Right atrium auricular region (tissue), 2 donors: Measurements from ENCODE around the gene POMGNT1. TPM values are rescaled to one million over a fixed set of nuclear protein-coding genes. Genes with fewer than 3 reads are reported as not detected.

Experiments used
- DNase-seq: peaks from one replicate; pipeline ENCODE4 v3.0.0-alpha.2; 2019; ENCODE audit warnings: low spot score
- H3K27ac ChIP-seq, 2 donors: fragments of 200-600 bp; sonication (generic); 1 replicate in 1 of 2; 2 replicates in 1 of 2; pipeline ENCODE4 v1.5.1; 2016 to 2019
- H3K27me3 ChIP-seq, 2 donors: fragments of 200-600 bp; sonication (generic); one replicate each; pipeline versions ENCODE4 v1.5.1 to v1.6.0; 2017 to 2019
- H3K36me3 ChIP-seq: fragments of 200-600 bp; sonication (generic); one replicate; pipeline ENCODE4 v1.5.1; 2016
- H3K4me1 ChIP-seq, 2 donors: fragments of 200-600 bp; sonication (generic); one replicate each; pipeline versions ENCODE4 v1.5.1 to v1.6.0; 2017 to 2019
- H3K4me3 ChIP-seq, 2 donors: fragments of 200-600 bp; sonication (generic); 1 replicate in 1 of 2; 2 replicates in 1 of 2; pipeline ENCODE4 v1.5.1; 2017 to 2019; ENCODE audit warnings: mild to moderate bottlenecking in 1 of 2, moderate library complexity in 1 of 2
- H3K9me3 ChIP-seq, 2 donors: fragments of 200-600 bp; sonication (generic); one replicate each; pipeline ENCODE4 v1.5.1; 2019
- total RNA-seq, 2 donors: library from RNA; depleted of rRNA; stranded (reverse); fragments of >200 nt; gene quantifications; one replicate each; pipeline ENCODE4 v1.1.0, GENCODE V29; 2016
- TF ChIP-seq, protein P1 (sequence below), 2 donors: fragments of 200-600 bp; sonication (generic); IDR thresholded peaks; one replicate each; pipeline ENCODE4 v1.5.1; 2019; ENCODE audit warnings: antibody characterized with exemption in 2 of 2

The POMGNT1 gene
- total RNA-seq, 2 donors from 2014 or later: 57.0 to 87.8 TPM

DNA sequence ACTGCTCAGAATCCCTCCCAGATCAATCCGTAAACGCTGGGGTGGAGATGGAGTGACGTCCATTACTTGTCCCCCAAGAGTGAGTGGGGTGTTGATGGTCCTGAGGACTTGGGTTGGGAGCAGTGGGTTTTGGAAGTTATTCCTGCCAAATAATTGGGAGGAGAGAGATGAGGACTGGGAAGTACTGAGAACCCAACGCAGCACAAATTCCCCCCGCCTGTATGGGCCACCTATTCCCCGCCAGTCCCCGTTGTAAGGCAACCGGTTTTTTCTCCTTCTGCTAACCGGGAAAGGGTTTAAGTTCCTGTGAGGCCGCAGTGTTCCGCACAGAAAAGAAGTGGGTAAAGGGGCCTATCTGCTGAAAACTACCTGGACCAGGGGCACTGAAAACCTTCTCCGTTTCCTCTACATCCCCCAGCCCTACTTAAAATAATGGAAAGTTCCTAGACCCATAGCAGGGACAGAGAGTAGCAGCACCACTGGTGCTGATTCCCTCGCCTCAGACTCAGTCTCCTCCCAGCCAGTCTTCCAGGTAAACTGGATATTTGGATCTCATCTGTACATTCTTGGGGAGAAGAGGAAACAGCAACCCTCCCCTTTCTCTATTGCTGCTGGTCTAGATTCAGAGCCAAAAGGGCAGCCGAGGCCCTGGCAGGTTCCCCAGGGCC is 5.6 kb upstream of the POMGNT1 start:
- Histone ChIP-seq H3K9me3 (no peaks in the 10 kb centered on the region), H3K4me1 (peaks cover 0 to 50% of the 10 kb centered on the region in 2 donors), H3K27ac (peak overlapping the region; percentile 85 to 95), H3K36me3 (no peaks in the 10 kb centered on the region), H3K27me3 (no peaks in the 10 kb centered on the region), H3K4me3 (peak overlapping the region; percentile 90 to 91)
- TF ChIP-seq, protein P1, sequence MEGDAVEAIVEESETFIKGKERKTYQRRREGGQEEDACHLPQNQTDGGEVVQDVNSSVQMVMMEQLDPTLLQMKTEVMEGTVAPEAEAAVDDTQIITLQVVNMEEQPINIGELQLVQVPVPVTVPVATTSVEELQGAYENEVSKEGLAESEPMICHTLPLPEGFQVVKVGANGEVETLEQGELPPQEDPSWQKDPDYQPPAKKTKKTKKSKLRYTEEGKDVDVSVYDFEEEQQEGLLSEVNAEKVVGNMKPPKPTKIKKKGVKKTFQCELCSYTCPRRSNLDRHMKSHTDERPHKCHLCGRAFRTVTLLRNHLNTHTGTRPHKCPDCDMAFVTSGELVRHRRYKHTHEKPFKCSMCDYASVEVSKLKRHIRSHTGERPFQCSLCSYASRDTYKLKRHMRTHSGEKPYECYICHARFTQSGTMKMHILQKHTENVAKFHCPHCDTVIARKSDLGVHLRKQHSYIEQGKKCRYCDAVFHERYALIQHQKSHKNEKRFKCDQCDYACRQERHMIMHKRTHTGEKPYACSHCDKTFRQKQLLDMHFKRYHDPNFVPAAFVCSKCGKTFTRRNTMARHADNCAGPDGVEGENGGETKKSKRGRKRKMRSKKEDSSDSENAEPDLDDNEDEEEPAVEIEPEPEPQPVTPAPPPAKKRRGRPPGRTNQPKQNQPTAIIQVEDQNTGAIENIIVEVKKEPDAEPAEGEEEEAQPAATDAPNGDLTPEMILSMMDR (IDR thresholded peaks at IDR 0.05): no peak
- DNase-seq: no peak

DNA sequence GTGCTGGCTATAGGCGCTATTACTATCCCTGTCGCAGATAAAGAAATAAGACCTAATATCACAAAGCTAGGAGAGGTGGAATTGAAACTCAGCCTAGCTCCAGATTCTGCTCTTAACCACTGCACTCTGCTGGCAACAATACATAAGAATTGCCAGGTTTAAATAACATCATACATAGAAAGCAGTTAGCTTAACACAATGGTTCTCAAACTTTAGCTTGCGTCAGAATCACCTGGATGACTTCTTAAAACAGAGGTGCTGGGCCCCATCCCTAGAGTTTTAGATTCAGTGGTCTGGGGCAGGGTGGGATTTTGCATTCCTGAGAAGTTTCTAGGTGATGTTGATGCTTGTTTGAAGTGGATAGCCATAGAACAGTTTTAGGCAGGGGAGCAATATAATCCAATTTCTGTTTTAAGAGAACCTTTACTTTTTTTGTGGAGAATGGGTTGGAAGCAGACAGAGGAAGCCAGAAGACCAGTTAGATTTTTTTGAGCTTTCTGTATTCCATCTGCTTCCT is 1.1 kb upstream of the POMGNT1 start:
- Histone ChIP-seq H3K27ac (peak overlapping the region; percentile 84 to 89), H3K36me3 (peaks cover 4% of the 10 kb centered on the region), H3K9me3 (no peaks in the 10 kb centered on the region), H3K4me3 (peak overlapping the region in 1 of 2 donors; percentile 77), H3K4me1 (peaks cover 0 to 49% of the 10 kb centered on the region in 2 donors), H3K27me3 (no peaks in the 10 kb centered on the region)
- TF ChIP-seq, protein P1 (IDR thresholded peaks at IDR 0.05): no peak
- no peak for DNase-seq

DNA sequence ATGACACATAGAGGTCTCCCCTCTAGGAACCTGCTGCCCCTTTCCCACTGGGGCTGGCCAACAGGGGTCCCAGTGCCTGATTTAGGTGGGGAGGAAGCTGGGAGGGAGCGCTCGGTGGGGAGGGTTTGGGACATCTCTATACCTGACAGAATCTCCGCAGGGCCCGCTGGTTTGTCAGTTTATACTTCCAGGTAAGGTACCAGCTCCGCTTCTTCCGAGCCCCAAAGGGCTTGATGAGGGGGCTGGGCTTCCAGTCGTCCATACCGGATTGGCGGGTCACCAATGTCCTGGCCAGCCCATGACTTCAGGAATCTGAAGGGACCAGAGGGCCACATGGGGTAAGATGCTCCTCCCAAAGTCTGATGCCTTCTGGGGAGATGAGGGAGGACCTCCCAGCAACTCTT is 672 bp downstream of the POMGNT1 start:
- no peaks in the 10 kb centered on the region for H3K9me3 ChIP-seq
- TF ChIP-seq, protein P1 (IDR thresholded peaks at IDR 0.05): no peak
- no peak for DNase-seq
- peaks cover 0 to 32% of the 10 kb centered on the region in 2 donors for H3K4me1 ChIP-seq
- H3K27ac ChIP-seq: peak overlapping the region; percentile 84 to 89
- H3K27me3 ChIP-seq: no peaks in the 10 kb centered on the region
- peaks cover 21% of the 10 kb centered on the region for H3K36me3 ChIP-seq
- peak overlapping the region; percentile 67 to 77 for H3K4me3 ChIP-seq

DNA sequence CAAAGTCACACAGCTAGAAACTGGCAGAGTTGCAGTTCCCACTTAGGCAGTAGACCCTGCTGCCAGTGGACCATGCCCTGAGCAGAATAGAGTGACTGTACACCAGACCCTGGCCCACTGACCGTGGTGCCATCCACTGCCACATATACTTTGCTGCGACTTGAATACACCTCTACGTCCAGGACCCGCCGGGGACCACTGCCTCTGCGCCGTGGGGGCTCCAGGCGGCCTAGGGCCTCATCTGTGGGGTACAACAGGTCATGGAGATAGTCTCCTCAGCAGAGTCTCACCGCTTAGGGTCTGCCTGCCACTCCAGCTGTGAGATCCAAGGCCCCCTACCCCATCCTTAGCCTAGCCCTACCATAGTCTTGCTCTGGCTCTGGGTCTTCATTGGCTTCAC is 1.6 kb downstream of the POMGNT1 start:
- peaks cover 28% of the 10 kb centered on the region for H3K36me3 ChIP-seq
- H3K4me3 ChIP-seq: no peak overlapping the region
- DNase-seq: no peak
- no peaks in the 10 kb centered on the region for H3K27me3 ChIP-seq
- H3K4me1 ChIP-seq: peaks cover 0 to 31% of the 10 kb centered on the region in 2 donors
- no peaks in the 10 kb centered on the region for H3K9me3 ChIP-seq
- TF ChIP-seq, protein P1 (IDR thresholded peaks at IDR 0.05): no peak
- no peak overlapping the region for H3K27ac ChIP-seq

DNA sequence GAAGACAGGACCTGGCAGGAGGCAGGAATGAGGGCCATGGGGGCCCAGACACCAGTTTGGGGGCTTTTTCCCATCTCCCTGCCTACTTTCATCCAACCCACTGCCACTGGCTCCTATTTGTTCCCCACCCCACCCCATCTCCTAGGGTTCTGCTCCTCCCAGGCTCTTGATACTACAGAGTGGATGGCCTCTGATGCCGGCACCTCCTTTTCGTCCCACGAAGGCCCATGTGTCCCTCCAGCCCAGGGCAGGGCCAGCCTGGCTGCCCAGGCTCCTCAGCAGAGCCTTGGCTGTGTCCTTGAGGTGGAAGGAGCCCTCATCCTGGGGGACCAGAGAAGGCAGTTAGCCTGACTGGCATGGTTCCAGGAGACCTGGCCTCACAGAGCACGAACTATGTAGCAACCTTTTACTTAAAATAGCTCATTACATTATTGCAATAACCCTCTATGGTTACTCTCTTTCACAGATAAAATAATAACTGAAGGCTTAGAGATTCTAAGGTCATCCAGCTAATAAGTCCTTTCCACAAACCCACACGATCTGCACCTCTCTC is 3.5 kb downstream of the POMGNT1 start:
- H3K9me3 ChIP-seq: no peaks in the 10 kb centered on the region
- H3K4me3 ChIP-seq: no peak overlapping the region
- H3K27me3 ChIP-seq: no peaks in the 10 kb centered on the region
- no peak for DNase-seq
- TF ChIP-seq, protein P1 (IDR thresholded peaks at IDR 0.05): no peak
- peaks cover 40% of the 10 kb centered on the region for H3K36me3 ChIP-seq
- H3K27ac ChIP-seq: no peak overlapping the region
- H3K4me1 ChIP-seq: peaks cover 0 to 31% of the 10 kb centered on the region in 2 donors
